B cell (primary cell): Measurements from ENCODE around the gene NAB2. TPM values are rescaled to one million over a fixed set of nuclear protein-coding genes. Genes with fewer than 3 reads are reported as not detected.

Experiments used
- ATAC-seq: fragments of 200-7000 bp; cut with Tn5 transposase; one replicate; pipeline ENCODE4 v1.10.0; 2021; ENCODE audit warnings: low read depth, mild to moderate bottlenecking, moderate number of reproducible peaks, moderate library complexity
- CTCF ChIA-PET: fragments of 350-600 bp; sonication (Branson Sonifier 250); formaldehyde crosslinking; loops from one replicate; lab custom pipeline; 2021; ENCODE audit warnings: antibody characterized with exemption, inconsistent platforms; lab: Charles Lee
- POLR2A ChIA-PET: fragments of 350-600 bp; sonication (Branson Sonifier 250); formaldehyde crosslinking; loops from one replicate; lab custom pipeline; 2021; ENCODE audit warnings: antibody characterized with exemption; lab: Charles Lee
- DNase-seq: peaks from one replicate; pipeline ENCODE4 v3.0.0; 2013
- H2AFZ ChIP-seq: 2 replicates; pipeline ENCODE4 v1.6.1; 2012; ENCODE audit warnings: mild to moderate bottlenecking, low read depth, low read length; ENCODE audit not compliant: insufficient read depth, poor library complexity, severe bottlenecking
- H3K27ac ChIP-seq, 2 donors: 1 replicate in 1 of 2; 2 replicates in 1 of 2; pipeline ENCODE4 v1.5.1; 2012 to 2013; ENCODE audit warnings: low read length in 2 of 2, mild to moderate bottlenecking in 2 of 2, moderate library complexity in 1 of 2
- H3K27me3 ChIP-seq, 4 experiments: fragments of 200-600 bp in 1 of 4; sonication (generic) in 1 of 4; replicated peaks in 1 of 4; 1 replicate in 2 of 4; 2 replicates in 2 of 4; pipeline versions ENCODE4 v1.6.1 to v1.7.0; 2013 to 2016; ENCODE audit warnings: low read length in 3 of 4, mild to moderate bottlenecking in 2 of 4, mixed read lengths in 1 of 4, moderate library complexity in 1 of 4; ENCODE audit not compliant: insufficient read depth in 4 of 4, control insufficient read depth in 3 of 4; ENCODE audit errors: control extremely low read depth in 1 of 4
- H3K36me3 ChIP-seq, 2 experiments: replicated peaks in 1 of 2; 1 replicate in 1 of 2; 2 replicates in 1 of 2; pipeline versions ENCODE4 v1.6.1 to v1.7.1; 2013; ENCODE audit warnings: low read length in 1 of 2; ENCODE audit not compliant: insufficient read depth in 2 of 2, control insufficient read depth in 1 of 2; ENCODE audit errors: control extremely low read depth in 1 of 2, extremely low read depth in 1 of 2
- H3K4me1 ChIP-seq, 2 donors: fragments of 200-600 bp in 1 of 2; sonication (generic) in 1 of 2; 1 replicate in 1 of 2; 2 replicates in 1 of 2; pipeline versions ENCODE4 v1.5.1 to v1.6.1; 2013 to 2017; ENCODE audit warnings: low read length in 2 of 2; ENCODE audit not compliant: control insufficient read depth in 2 of 2, insufficient read depth in 2 of 2
- H3K4me2 ChIP-seq: replicated peaks from 2 replicates; pipeline ENCODE3; 2012; ENCODE audit warnings: mild to moderate bottlenecking, low read depth, low read length; ENCODE audit not compliant: poor library complexity, severe bottlenecking
- H3K4me3 ChIP-seq, 5 experiments: fragments of 200-600 bp in 1 of 5; sonication (generic) in 1 of 5; 1 replicate in 3 of 5; 2 replicates in 2 of 5; pipeline versions ENCODE4 v1.5.1 to v1.7.0; 2011 to 2016; ENCODE audit warnings: low read length in 4 of 5, mild to moderate bottlenecking in 4 of 5, low read depth in 2 of 5, control low read depth in 1 of 5, moderate library complexity in 1 of 5; ENCODE audit not compliant: insufficient read depth in 1 of 5; ENCODE audit errors: control extremely low read depth in 1 of 5, extremely low read depth in 1 of 5
- H3K79me2 ChIP-seq: fragments of 200-600 bp; sonication (generic); one replicate; pipeline ENCODE4 v1.6.0; 2016; ENCODE audit warnings: low read length; ENCODE audit not compliant: control insufficient read depth, insufficient read depth
- H3K9ac ChIP-seq: fragments of 200-600 bp; sonication (generic); 2 replicates; pipeline ENCODE4 v1.6.1; 2017; ENCODE audit warnings: mild to moderate bottlenecking, low read length, moderate library complexity
- H3K9me3 ChIP-seq, 3 donors: one replicate each; pipeline versions ENCODE4 v1.6.1 to v1.7.1; 2013; ENCODE audit warnings: low read length in 2 of 3; ENCODE audit not compliant: control insufficient read depth in 2 of 3, insufficient read depth in 1 of 3; ENCODE audit errors: control extremely low read depth in 1 of 3
- H4K20me1 ChIP-seq: 2 replicates; pipeline ENCODE4 v1.6.0; 2012; ENCODE audit warnings: mild to moderate bottlenecking, low read length; ENCODE audit not compliant: insufficient read depth, control insufficient read depth, poor library complexity, severe bottlenecking
- H3K27ac Mint-ChIP-seq: one replicate; pipeline ENCODE4 v1.8.0; 2021; ENCODE audit warnings: mixed read lengths
- H3K27me3 Mint-ChIP-seq: one replicate; pipeline ENCODE4 v1.8.0; 2021; ENCODE audit warnings: mixed read lengths
- H3K4me1 Mint-ChIP-seq: one replicate; pipeline ENCODE4 v1.8.0; 2021; ENCODE audit warnings: mixed read lengths
- H3K4me3 Mint-ChIP-seq: one replicate; pipeline ENCODE4 v1.8.0; 2021; ENCODE audit warnings: mixed read lengths
- H3K9me3 Mint-ChIP-seq: one replicate; pipeline ENCODE4 v1.8.0; 2022; ENCODE audit warnings: mixed read lengths; ENCODE audit not compliant: insufficient read depth
- CTCF ChIP-seq: fragments of 200-600 bp; IDR thresholded peaks from one replicate; pipeline ENCODE4 v1.8.0; 2022; ENCODE audit warnings: antibody characterized with exemption, mild to moderate bottlenecking
- EZH2 ChIP-seq: IDR thresholded peaks from 2 replicates; pipeline ENCODE4 v1.6.1; 2012; ENCODE audit warnings: borderline replicate concordance, low read depth, mild to moderate bottlenecking, moderate library complexity, low read length; ENCODE audit not compliant: insufficient read depth, poor library complexity, severe bottlenecking
- WGBS: methylation state at CpG from one replicate; pipeline ENCODE4 v1.1.5; 2013; ENCODE audit warnings: missing lambda C conversion rate; ENCODE audit not compliant: insufficient coverage; 5-methylcytosine and 5-hydroxymethylcytosine counted together
- intact Hi-C: fragments of 100-400 bp; cut with micrococcal nuclease; formaldehyde crosslinking; loops from one replicate; pipeline ENCODE4 v1.10.0; 2022
- polyA plus RNA-seq: library from polyadenylated mRNA; depleted of rRNA; stranded (reverse); fragments of >200 nt; gene quantifications from 2 replicates; pipeline ENCODE4 v1.2.3, GENCODE V29; 2012
- total RNA-seq, 2 donors: library from RNA; stranded (reverse); fragments of 120-200 nt in 1 of 2; gene quantifications; 1 replicate in 1 of 2; 2 replicates in 1 of 2; pipeline versions ENCODE4 v1.2.3 to v1.2.4, GENCODE V29; 2013 to 2022

Gene NAB2
- total and polyA plus RNA-seq, 2 donors (not counting 1 experiment from before 2014, with no cell fraction given) = 6.7 to 52.1 TPM

GRCh38 chr12:57096748-57097553, 8.0 kb downstream of the NAB2 start:
- TF ChIP-seq CTCF = no peak
- TF ChIP-seq EZH2 = no peak
- 93% methylated on average over 6 of the region's 8 CpGs for WGBS
- Histone ChIP-seq H3K9me3 (no peaks in the 10 kb centered on the region), H3K4me3 (no peak overlapping the region), H3K4me1 (peaks cover 19 to 23% of the 10 kb centered on the region in 2 donors), H4K20me1 (peaks cover 41% of the 10 kb centered on the region), H3K9ac (no peak overlapping the region), H2AFZ (no peak overlapping the region), H3K27ac (peak overlapping the region in 1 of 2 donors; percentile 7), H3K79me2 (peaks cover 15% of the 10 kb centered on the region), H3K36me3 (peaks cover 2 to 69% of the 10 kb centered on the region in 2 experiments), H3K27me3 (no peaks in the 10 kb centered on the region), H3K4me2 (no peak overlapping the region)
- Mint-ChIP-seq H3K4me1 (peaks cover 48% of the 10 kb centered on the region), H3K27ac (peak overlapping the region; percentile 59), H3K4me3 (no peak overlapping the region), H3K9me3 (no peaks in the 10 kb centered on the region), H3K27me3 (no peaks in the 10 kb centered on the region)
- POLR2A ChIA-PET = interaction anchor here (0.7 to 2.4 kb wide), 6 partner anchors 9 to 15 kb away, joined by 3 to 10 read pairs (median 5); partner anchors contain the start of genes NAB2 and STAT6
- CTCF ChIA-PET = interaction anchor here (0.6 to 18.5 kb wide), 5 partner anchors 9 to 404 kb away, joined by 3 to 406 read pairs (median 4); partner anchors contain the start of genes NEMP1 and STAT6
- intact Hi-C loops = no loop called here
- DNase-seq = no peak
- ATAC-seq = no peak

GRCh38 chr12:57097554-57097835, 8.6 kb downstream of the NAB2 start:
- Mint-ChIP-seq H3K27me3 (no peaks in the 10 kb centered on the region), H3K4me3 (no peak overlapping the region), H3K27ac (peak overlapping the region; percentile 59), H3K4me1 (peaks cover 51% of the 10 kb centered on the region), H3K9me3 (no peaks in the 10 kb centered on the region)
- ATAC-seq = no peak
- Histone ChIP-seq H3K27me3 (no peaks in the 10 kb centered on the region), H4K20me1 (peaks cover 47% of the 10 kb centered on the region), H3K27ac (no peak overlapping the region), H3K4me2 (no peak overlapping the region), H3K9ac (no peak overlapping the region), H3K9me3 (no peaks in the 10 kb centered on the region), H2AFZ (no peak overlapping the region), H3K36me3 (peaks cover 2 to 71% of the 10 kb centered on the region in 2 experiments), H3K4me1 (peaks cover 19 to 27% of the 10 kb centered on the region in 2 donors), H3K4me3 (no peak overlapping the region), H3K79me2 (peaks cover 17% of the 10 kb centered on the region)
- TF ChIP-seq EZH2 = no peak
- no peak for TF ChIP-seq CTCF
- CTCF ChIA-PET = interaction anchor here (1.0 to 18.5 kb wide), 5 partner anchors 8 to 86 kb away, joined by 3 to 406 read pairs (median 10); partner anchors contain the start of genes NAB2, NEMP1 and STAT6
- 96% methylated on average over 7 of the region's 8 CpGs for WGBS
- no peak for DNase-seq
- POLR2A ChIA-PET = interaction anchor here (0.7 to 2.4 kb wide), 5 partner anchors 9 to 25 kb away, joined by 3 to 10 read pairs (median 4); partner anchors contain the start of genes NAB2 and STAT6
- intact Hi-C loops = no loop called here
